Omental fat pad (tissue), 4 donors: ENCODE results near the gene SIGLEC5. TPM values are rescaled to one million over a fixed set of nuclear protein-coding genes. Genes with fewer than 3 reads are reported as not detected.
"Not testable (repeated sequence)": the region's sequence is repeated elsewhere in the genome, so short reads cannot be mapped to it uniquely, and the experiment has no call there.

Experiments used
- ATAC-seq: fragments of 150-250 bp; one replicate; pipeline ENCODE4 v1.9.1; 2016; ENCODE audit warnings: mild to moderate bottlenecking, moderate library complexity; ENCODE audit not compliant: low FRiP score
- DNase-seq: peaks from one replicate; pipeline ENCODE4 v3.0.0-alpha.2; 2019; ENCODE audit warnings: low spot score
- total RNA-seq, 4 donors: library from RNA; depleted of rRNA; stranded (reverse); fragments of >200 nt; gene quantifications; one replicate each; pipeline ENCODE4 v1.1.0, GENCODE V29; 2016
- TF ChIP-seq, protein P1 (sequence below), 3 donors: fragments of 450-650 bp; IDR thresholded peaks; one replicate each; pipeline ENCODE4 v1.5.1; 2016 to 2017; ENCODE audit warnings: antibody characterized with exemption in 3 of 3, mild to moderate bottlenecking in 3 of 3, moderate library complexity in 2 of 3

The SIGLEC5 gene
- total RNA-seq: under 1 TPM in 1 of 4 donors, not detected in 3; 0.19 TPM

DNA sequence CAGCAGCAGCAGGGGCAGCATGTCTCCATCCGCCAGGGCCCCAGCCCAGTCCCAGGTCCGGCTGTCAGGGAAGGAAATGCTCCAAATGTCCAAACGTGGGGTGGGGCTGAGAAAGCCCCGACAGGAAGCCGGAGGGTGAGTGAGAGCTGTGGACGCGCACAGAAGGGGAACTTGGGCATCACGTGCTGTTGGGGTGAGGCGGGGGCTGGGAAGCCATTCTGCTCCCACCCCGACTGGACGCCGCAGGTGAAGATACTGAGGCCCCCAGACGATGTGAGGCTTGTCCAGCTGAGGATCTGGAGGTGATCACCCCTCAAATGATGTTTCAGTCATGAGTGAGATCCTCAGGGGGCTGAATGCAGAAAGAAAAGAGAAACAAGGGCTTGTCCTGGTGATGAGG lies at the start of gene SIGLEC5:
Gene SIGLEC5 (minus strand): TSS at position 87 of the 400 bp plus-strand sequence. CDS start 66 bp downstream, at position 21.
- not testable (repeated sequence) for DNase-seq, ATAC-seq

GRCh38 chr19:51676566-51677083 lies 46.4 kb upstream of the SIGLEC5 start:
- TF ChIP-seq, protein P1, sequence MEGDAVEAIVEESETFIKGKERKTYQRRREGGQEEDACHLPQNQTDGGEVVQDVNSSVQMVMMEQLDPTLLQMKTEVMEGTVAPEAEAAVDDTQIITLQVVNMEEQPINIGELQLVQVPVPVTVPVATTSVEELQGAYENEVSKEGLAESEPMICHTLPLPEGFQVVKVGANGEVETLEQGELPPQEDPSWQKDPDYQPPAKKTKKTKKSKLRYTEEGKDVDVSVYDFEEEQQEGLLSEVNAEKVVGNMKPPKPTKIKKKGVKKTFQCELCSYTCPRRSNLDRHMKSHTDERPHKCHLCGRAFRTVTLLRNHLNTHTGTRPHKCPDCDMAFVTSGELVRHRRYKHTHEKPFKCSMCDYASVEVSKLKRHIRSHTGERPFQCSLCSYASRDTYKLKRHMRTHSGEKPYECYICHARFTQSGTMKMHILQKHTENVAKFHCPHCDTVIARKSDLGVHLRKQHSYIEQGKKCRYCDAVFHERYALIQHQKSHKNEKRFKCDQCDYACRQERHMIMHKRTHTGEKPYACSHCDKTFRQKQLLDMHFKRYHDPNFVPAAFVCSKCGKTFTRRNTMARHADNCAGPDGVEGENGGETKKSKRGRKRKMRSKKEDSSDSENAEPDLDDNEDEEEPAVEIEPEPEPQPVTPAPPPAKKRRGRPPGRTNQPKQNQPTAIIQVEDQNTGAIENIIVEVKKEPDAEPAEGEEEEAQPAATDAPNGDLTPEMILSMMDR (IDR thresholded peaks at IDR 0.05): no peak
- no peak for ATAC-seq
- no peak for DNase-seq

GRCh38 chr19:51675911-51676565 lies 45.8 kb upstream of the SIGLEC5 start:
- ATAC-seq, DNase-seq: not testable (repeated sequence)

DNA sequence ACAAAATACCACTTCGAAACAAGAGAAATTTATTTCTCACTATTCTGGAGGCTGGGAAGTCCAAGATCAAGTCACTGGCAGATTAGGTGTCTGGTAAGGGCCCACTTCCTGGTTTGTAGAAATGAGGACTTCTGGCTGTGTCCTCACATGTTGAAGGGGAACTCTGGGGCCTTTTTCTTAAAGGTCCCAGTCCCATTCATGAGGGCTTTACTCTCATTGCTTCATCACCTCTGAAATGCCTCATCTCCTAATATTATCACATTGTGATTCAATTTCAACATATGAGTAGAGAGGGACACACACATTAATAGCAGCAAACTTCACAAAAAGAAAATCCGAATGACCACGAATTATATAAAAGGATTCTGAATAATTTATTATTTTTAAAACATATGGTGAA lies 38.0 kb upstream of the SIGLEC5 start:
- ATAC-seq (no peak), DNase-seq (no peak)
- TF ChIP-seq, protein P1 (IDR thresholded peaks at IDR 0.05): no peak

GRCh38 chr19:51664997-51665396 lies 34.8 kb upstream of the SIGLEC5 start:
- no peak for DNase-seq
- TF ChIP-seq, protein P1 (IDR thresholded peaks at IDR 0.05): no peak
- ATAC-seq: no peak

GRCh38 chr19:51664131-51664530 lies 33.9 kb upstream of the SIGLEC5 start:
- no peak for ATAC-seq
- TF ChIP-seq, protein P1 (IDR thresholded peaks at IDR 0.05): no peak
- DNase-seq: no peak

GRCh38 chr19:51663650-51664049 lies 33.4 kb upstream of the SIGLEC5 start:
- TF ChIP-seq, protein P1 (IDR thresholded peaks at IDR 0.05): no peak
- DNase-seq (no peak), ATAC-seq (no peak)

DNA sequence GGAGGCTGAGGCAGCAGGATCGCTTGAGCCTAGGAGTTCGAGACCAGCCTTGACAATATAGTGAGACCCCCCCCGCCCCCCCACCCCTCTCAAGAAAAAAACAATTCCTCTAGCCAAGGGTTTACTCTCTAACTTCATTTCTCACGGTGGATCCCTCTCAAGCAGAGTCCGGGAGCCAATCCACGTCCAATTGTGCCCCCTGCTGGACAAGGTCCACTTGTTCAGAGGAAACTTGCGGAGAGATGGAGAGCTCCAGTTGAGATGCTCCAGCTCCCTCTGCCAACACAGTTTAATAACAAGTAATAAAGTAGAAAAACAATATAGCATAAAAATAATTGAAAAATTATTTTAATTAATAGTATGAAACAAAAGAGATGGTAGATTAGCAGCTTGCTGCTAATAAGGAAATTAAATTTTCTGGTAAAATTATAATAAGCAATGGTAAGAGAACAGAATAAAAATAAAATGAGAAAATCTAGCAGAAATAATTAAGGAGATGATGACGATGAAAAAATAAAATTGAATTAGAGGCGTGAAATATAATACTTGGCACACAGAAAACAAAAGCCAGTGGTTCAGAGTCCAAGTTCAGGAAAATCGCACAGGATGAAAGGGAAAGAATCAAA lies 30.9 kb upstream of the SIGLEC5 start:
- ATAC-seq: no peak
- TF ChIP-seq, protein P1 (IDR thresholded peaks at IDR 0.05): peak in 1 of 3 donors; percentile 23
- DNase-seq: peak; percentile 76
